RPMI8226 (cell line): ENCODE results near the gene GGTLC3.
"Not testable (repeated sequence)": the region's sequence is repeated elsewhere in the genome, so short reads cannot be mapped to it uniquely, and the experiment has no call there.

ENCODE experiments used
- DNase-seq: peaks from one replicate; pipeline ENCODE4 v3.0.0-alpha.2; 2015

Gene GGTLC3

GRCh38 chr22:18518061-18518460 is at the start of gene GGTLC3:
TSS of gene GGTLC3 (minus strand) at chr22:18518161. CDS start at chr22:18517897, 264 bp downstream.
- not testable (repeated sequence) for DNase-seq

- DNase-seq = not testable (repeated sequence)
Observed at GRCh38 chr22:18560099-18560974, 42.4 kb upstream of the GGTLC3 start.

- not testable (repeated sequence) for DNase-seq
Observed at GRCh38 chr22:18558939-18559338, 41.0 kb upstream of the GGTLC3 start.

- DNase-seq = not testable (repeated sequence)
Observed at GRCh38 chr22:18558516-18558915, 40.6 kb upstream of the GGTLC3 start.

GRCh38 chr22:18554280-18555256 is 36.6 kb upstream of the GGTLC3 start:
- DNase-seq = not testable (repeated sequence)

- not testable (repeated sequence) for DNase-seq
Observed at GRCh38 chr22:18552839-18553597, 35.1 kb upstream of the GGTLC3 start.

- not testable (repeated sequence) for DNase-seq
Observed at GRCh38 chr22:18551046-18551445, 33.1 kb upstream of the GGTLC3 start.

GRCh38 chr22:18549458-18550179 is 31.7 kb upstream of the GGTLC3 start:
- not testable (repeated sequence) for DNase-seq

GRCh38 chr22:18544615-18545014 is 26.7 kb upstream of the GGTLC3 start:
- DNase-seq = not testable (repeated sequence)

GRCh38 chr22:18543400-18543799 is 25.4 kb upstream of the GGTLC3 start:
- DNase-seq = not testable (repeated sequence)

- DNase-seq = not testable (repeated sequence)
Observed at GRCh38 chr22:18539994-18540393, 22.0 kb upstream of the GGTLC3 start.

GRCh38 chr22:18534315-18534714 is 16.4 kb upstream of the GGTLC3 start:
- DNase-seq = not testable (repeated sequence)

GRCh38 chr22:18533633-18534032 is 15.7 kb upstream of the GGTLC3 start:
- not testable (repeated sequence) for DNase-seq

- not testable (repeated sequence) for DNase-seq
Observed at GRCh38 chr22:18529416-18530145, 11.6 kb upstream of the GGTLC3 start.

GRCh38 chr22:18528597-18529415 is 10.8 kb upstream of the GGTLC3 start:
- peak; percentile 66 for DNase-seq

GRCh38 chr22:18527752-18528596 is 10.0 kb upstream of the GGTLC3 start, which contains the start of gene TMEM191B:
TSS of gene TMEM191B (plus strand) at chr22:18527802. CDS start at chr22:18527981, 179 bp downstream.
- DNase-seq = not testable (repeated sequence)

GRCh38 chr22:18523328-18523727 is 5.4 kb upstream of the GGTLC3 start:
- not testable (repeated sequence) for DNase-seq

GRCh38 chr22:18522762-18523161 is 4.8 kb upstream of the GGTLC3 start:
- not testable (repeated sequence) for DNase-seq

- not testable (repeated sequence) for DNase-seq
Observed at GRCh38 chr22:18513454-18513853, 4.5 kb downstream of the GGTLC3 start.
